H1 (cell line): ENCODE measurements around the gene PIGU. TPM values are rescaled to one million over a fixed set of nuclear protein-coding genes. Genes with fewer than 3 reads are reported as not detected.

Source experiments
- ASH2L ChIP-seq: fragments of 200-600, 300-600 bp; sonication (generic); IDR thresholded peaks from one replicate; pipeline ENCODE4 v1.7.1; 2017; ENCODE audit warnings: low read length
- CREB1 ChIP-seq: IDR thresholded peaks from 2 replicates; pipeline ENCODE4 v1.6.1; 2012; ENCODE audit warnings: inconsistent platforms
- EP300 ChIP-seq, 2 experiments: IDR thresholded peaks; 1 replicate in 1 of 2; 2 replicates in 1 of 2; pipeline ENCODE4 v1.6.1; 2011 to 2012; ENCODE audit warnings: low read depth in 2 of 2, low read length in 2 of 2, mild to moderate bottlenecking in 2 of 2, borderline replicate concordance in 1 of 2, inconsistent platforms in 1 of 2, moderate library complexity in 1 of 2
- JUND ChIP-seq: IDR thresholded peaks from 2 replicates; pipeline ENCODE4 v1.6.1; 2011; ENCODE audit warnings: mild to moderate bottlenecking, improper control_type of control experiment, low read length
- KDM5A ChIP-seq: fragments of 200-600 bp; IDR thresholded peaks from 2 replicates; pipeline ENCODE4 v1.7.1; 2012; ENCODE audit warnings: mild to moderate bottlenecking, low read length, inconsistent platforms, mixed read lengths
- MAFK ChIP-seq: IDR thresholded peaks from 2 replicates; pipeline ENCODE4 v1.6.1; 2012; ENCODE audit warnings: low read depth, mild to moderate bottlenecking, improper control_type of control experiment, low read length
- RFX5 ChIP-seq: IDR thresholded peaks from 2 replicates; pipeline ENCODE4 v1.6.1; 2011; ENCODE audit warnings: low read depth, low read length, improper control_type of control experiment, borderline replicate concordance
- RNF2 ChIP-seq: fragments of 200-900, 300-1000 bp; sonication (generic); IDR thresholded peaks from 2 replicates; pipeline ENCODE4 v1.7.1; 2016; ENCODE audit warnings: borderline replicate concordance, low read depth, mild to moderate bottlenecking, antibody characterized with exemption, low read length; ENCODE audit not compliant: poor library complexity, severe bottlenecking; ENCODE audit errors: missing control alignments
- polyA plus RNA-seq, 7 experiments: library from polyadenylated mRNA; depleted of rRNA in 3 of 7; stranded (reverse) in 5 of 7; unstranded in 2 of 7; fragments of >200 nt in 5 of 7; fragments of 200-250 nt in 2 of 7; gene quantifications; 1 replicate in 5 of 7; 2 replicates in 1 of 7; 4 replicates in 1 of 7; pipeline versions ENCODE4 v1.2.1 to v1.2.3, GENCODE V29; 2011 to 2013; ENCODE audit warnings: missing spikeins in 2 of 7, mixed read lengths in 2 of 7
- total RNA-seq: library from RNA; stranded (reverse); fragmentation: NEBNext Ultra II Directional; extraction: Animal tissue kit (Norgen Biotek cat#: 25700); gene quantifications from 2 replicates; pipeline ENCODE4 v1.2.1, GENCODE V29; 2021
- TF ChIP-seq, protein P1 (sequence below): fragments of 300-600 bp; sonication (generic); IDR thresholded peaks from 2 replicates; pipeline ENCODE4 v1.7.1; 2012; ENCODE audit warnings: low read length, moderate library complexity, mild to moderate bottlenecking, inconsistent platforms; ENCODE audit not compliant: insufficient replicate concordance
- TF ChIP-seq, protein P2 (sequence below): IDR thresholded peaks from 2 replicates; pipeline ENCODE4 v1.6.1; 2012; ENCODE audit warnings: low read length, inconsistent platforms

The PIGU gene
- total and polyA plus RNA-seq, 2 of the 8 experiments (the other 6 are each of a cell fraction or from before 2014, with no cell fraction given): 28.3 to 117 TPM

DNA sequence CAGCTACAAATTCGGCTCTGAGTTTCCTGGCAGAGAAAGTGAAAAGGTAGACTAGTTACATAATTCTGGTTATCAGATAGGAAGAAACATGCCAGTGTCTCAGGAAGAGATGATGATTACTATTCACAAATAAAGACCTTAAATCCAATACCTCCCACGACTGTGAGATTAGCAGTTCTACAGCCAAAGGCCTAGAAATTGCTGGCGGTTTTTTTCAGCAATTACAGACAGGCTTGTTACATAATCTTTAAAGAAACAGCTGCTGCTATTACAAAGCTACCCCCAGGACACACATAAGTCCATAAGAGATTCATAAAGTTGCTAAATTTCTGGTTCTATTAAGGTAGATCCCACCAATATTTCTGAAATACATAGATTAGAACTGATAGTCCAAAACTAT, 40.2 kb downstream of the PIGU start (continued):
- TF ChIP-seq, protein P1, sequence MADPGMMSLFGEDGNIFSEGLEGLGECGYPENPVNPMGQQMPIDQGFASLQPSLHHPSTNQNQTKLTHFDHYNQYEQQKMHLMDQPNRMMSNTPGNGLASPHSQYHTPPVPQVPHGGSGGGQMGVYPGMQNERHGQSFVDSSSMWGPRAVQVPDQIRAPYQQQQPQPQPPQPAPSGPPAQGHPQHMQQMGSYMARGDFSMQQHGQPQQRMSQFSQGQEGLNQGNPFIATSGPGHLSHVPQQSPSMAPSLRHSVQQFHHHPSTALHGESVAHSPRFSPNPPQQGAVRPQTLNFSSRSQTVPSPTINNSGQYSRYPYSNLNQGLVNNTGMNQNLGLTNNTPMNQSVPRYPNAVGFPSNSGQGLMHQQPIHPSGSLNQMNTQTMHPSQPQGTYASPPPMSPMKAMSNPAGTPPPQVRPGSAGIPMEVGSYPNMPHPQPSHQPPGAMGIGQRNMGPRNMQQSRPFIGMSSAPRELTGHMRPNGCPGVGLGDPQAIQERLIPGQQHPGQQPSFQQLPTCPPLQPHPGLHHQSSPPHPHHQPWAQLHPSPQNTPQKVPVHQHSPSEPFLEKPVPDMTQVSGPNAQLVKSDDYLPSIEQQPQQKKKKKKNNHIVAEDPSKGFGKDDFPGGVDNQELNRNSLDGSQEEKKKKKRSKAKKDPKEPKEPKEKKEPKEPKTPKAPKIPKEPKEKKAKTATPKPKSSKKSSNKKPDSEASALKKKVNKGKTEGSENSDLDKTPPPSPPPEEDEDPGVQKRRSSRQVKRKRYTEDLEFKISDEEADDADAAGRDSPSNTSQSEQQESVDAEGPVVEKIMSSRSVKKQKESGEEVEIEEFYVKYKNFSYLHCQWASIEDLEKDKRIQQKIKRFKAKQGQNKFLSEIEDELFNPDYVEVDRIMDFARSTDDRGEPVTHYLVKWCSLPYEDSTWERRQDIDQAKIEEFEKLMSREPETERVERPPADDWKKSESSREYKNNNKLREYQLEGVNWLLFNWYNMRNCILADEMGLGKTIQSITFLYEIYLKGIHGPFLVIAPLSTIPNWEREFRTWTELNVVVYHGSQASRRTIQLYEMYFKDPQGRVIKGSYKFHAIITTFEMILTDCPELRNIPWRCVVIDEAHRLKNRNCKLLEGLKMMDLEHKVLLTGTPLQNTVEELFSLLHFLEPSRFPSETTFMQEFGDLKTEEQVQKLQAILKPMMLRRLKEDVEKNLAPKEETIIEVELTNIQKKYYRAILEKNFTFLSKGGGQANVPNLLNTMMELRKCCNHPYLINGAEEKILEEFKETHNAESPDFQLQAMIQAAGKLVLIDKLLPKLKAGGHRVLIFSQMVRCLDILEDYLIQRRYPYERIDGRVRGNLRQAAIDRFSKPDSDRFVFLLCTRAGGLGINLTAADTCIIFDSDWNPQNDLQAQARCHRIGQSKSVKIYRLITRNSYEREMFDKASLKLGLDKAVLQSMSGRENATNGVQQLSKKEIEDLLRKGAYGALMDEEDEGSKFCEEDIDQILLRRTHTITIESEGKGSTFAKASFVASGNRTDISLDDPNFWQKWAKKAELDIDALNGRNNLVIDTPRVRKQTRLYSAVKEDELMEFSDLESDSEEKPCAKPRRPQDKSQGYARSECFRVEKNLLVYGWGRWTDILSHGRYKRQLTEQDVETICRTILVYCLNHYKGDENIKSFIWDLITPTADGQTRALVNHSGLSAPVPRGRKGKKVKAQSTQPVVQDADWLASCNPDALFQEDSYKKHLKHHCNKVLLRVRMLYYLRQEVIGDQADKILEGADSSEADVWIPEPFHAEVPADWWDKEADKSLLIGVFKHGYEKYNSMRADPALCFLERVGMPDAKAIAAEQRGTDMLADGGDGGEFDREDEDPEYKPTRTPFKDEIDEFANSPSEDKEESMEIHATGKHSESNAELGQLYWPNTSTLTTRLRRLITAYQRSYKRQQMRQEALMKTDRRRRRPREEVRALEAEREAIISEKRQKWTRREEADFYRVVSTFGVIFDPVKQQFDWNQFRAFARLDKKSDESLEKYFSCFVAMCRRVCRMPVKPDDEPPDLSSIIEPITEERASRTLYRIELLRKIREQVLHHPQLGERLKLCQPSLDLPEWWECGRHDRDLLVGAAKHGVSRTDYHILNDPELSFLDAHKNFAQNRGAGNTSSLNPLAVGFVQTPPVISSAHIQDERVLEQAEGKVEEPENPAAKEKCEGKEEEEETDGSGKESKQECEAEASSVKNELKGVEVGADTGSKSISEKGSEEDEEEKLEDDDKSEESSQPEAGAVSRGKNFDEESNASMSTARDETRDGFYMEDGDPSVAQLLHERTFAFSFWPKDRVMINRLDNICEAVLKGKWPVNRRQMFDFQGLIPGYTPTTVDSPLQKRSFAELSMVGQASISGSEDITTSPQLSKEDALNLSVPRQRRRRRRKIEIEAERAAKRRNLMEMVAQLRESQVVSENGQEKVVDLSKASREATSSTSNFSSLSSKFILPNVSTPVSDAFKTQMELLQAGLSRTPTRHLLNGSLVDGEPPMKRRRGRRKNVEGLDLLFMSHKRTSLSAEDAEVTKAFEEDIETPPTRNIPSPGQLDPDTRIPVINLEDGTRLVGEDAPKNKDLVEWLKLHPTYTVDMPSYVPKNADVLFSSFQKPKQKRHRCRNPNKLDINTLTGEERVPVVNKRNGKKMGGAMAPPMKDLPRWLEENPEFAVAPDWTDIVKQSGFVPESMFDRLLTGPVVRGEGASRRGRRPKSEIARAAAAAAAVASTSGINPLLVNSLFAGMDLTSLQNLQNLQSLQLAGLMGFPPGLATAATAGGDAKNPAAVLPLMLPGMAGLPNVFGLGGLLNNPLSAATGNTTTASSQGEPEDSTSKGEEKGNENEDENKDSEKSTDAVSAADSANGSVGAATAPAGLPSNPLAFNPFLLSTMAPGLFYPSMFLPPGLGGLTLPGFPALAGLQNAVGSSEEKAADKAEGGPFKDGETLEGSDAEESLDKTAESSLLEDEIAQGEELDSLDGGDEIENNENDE: no peak
- no peak for TF ChIP-seq EP300 (IDR thresholded peaks at IDR 0.05; ENCODE audit: borderline replicate concordance in 1 of 2, low read depth in 2 of 2, low read length in 2 of 2)
- TF ChIP-seq KDM5A: no peak
- TF ChIP-seq CREB1: no peak
- no peak for TF ChIP-seq RNF2
- TF ChIP-seq ASH2L: no peak
- no peak for TF ChIP-seq RFX5
- no peak for TF ChIP-seq MAFK
- TF ChIP-seq, protein P2, sequence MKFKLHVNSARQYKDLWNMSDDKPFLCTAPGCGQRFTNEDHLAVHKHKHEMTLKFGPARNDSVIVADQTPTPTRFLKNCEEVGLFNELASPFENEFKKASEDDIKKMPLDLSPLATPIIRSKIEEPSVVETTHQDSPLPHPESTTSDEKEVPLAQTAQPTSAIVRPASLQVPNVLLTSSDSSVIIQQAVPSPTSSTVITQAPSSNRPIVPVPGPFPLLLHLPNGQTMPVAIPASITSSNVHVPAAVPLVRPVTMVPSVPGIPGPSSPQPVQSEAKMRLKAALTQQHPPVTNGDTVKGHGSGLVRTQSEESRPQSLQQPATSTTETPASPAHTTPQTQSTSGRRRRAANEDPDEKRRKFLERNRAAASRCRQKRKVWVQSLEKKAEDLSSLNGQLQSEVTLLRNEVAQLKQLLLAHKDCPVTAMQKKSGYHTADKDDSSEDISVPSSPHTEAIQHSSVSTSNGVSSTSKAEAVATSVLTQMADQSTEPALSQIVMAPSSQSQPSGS: no peak
- TF ChIP-seq JUND: no peak
